SK-N-SH treated with all-trans-retinoic acid at 6 μM for 48 hours (cell line): ENCODE data around the gene KCNG2.

Source experiments
- ATAC-seq: fragments of 200-7000 bp; cut with Tn5 transposase; 3 replicates; pipeline ENCODE4 v1.9.1; 2020; ENCODE audit warnings: mild to moderate bottlenecking, moderate library complexity
- ARNTL ChIP-seq: fragments of 450-650 bp; formaldehyde crosslinking; IDR thresholded peaks from 2 replicates; pipeline ENCODE4 v1.5.0; 2020; ENCODE audit warnings: low read depth, mild to moderate bottlenecking, moderate library complexity, borderline replicate concordance
- CREB5 ChIP-seq: fragments of 250-450 bp; sonication (Bioruptor Pico); IDR thresholded peaks from 2 replicates; pipeline ENCODE4 v1.5.1; 2020; ENCODE audit warnings: low read depth, mild to moderate bottlenecking, moderate library complexity
- CSDC2 ChIP-seq: fragments of 250-450 bp; sonication (Bioruptor Pico); IDR thresholded peaks from 2 replicates; pipeline ENCODE4 v1.5.0; 2020; ENCODE audit warnings: mild to moderate bottlenecking, moderate library complexity
- ESRRG ChIP-seq: fragments of 250-450 bp; sonication (Bioruptor Pico); IDR thresholded peaks from 2 replicates; pipeline ENCODE4 v1.6.1; 2021; ENCODE audit warnings: mild to moderate bottlenecking
- GLIS3 ChIP-seq: fragments of 250-450 bp; sonication (Bioruptor Pico); IDR thresholded peaks from 2 replicates; pipeline ENCODE4 v1.5.0; 2020; ENCODE audit warnings: mild to moderate bottlenecking, moderate library complexity
- POU6F1 ChIP-seq: fragments of 250-450 bp; sonication (Bioruptor Pico); IDR thresholded peaks from 2 replicates; pipeline ENCODE4 v1.8.0; 2021; ENCODE audit warnings: low read depth, mild to moderate bottlenecking, moderate library complexity, borderline replicate concordance
- RARB ChIP-seq: fragments of 250-450 bp; sonication (Bioruptor Pico); IDR thresholded peaks from 2 replicates; pipeline ENCODE4 v1.8.0; 2021; ENCODE audit warnings: mild to moderate bottlenecking, moderate library complexity
- SNAI2 ChIP-seq: fragments of 250-450 bp; sonication (Bioruptor Pico); IDR thresholded peaks from 2 replicates; pipeline ENCODE4 v1.5.0; 2020; ENCODE audit warnings: mild to moderate bottlenecking, moderate library complexity
- TCF4 ChIP-seq: fragments of 250-450 bp; sonication (Bioruptor Pico); IDR thresholded peaks from 2 replicates; pipeline ENCODE4 v1.8.0; 2021; ENCODE audit warnings: mild to moderate bottlenecking, moderate library complexity, borderline replicate concordance
- TOX ChIP-seq: fragments of 250-450 bp; sonication (Bioruptor Pico); IDR thresholded peaks from 2 replicates; pipeline ENCODE4 v1.8.0; 2021; ENCODE audit warnings: mild to moderate bottlenecking, moderate library complexity, borderline replicate concordance
- ZC3H10 ChIP-seq: fragments of 250-450 bp; sonication (Bioruptor Pico); IDR thresholded peaks from 2 replicates; pipeline ENCODE4 v1.5.1; 2021; ENCODE audit warnings: mild to moderate bottlenecking, moderate library complexity
- ZFP3 ChIP-seq: fragments of 250-450 bp; sonication (Bioruptor Pico); IDR thresholded peaks from 2 replicates; pipeline ENCODE4 v1.5.0; 2020; ENCODE audit warnings: mild to moderate bottlenecking, moderate library complexity
- ZFP30 ChIP-seq: fragments of 450-650 bp; formaldehyde crosslinking; IDR thresholded peaks from 2 replicates; pipeline ENCODE4 v1.5.0; 2022; ENCODE audit warnings: mild to moderate bottlenecking, moderate library complexity
- ZNF565 ChIP-seq: fragments of 450-650 bp; formaldehyde crosslinking; conservative IDR thresholded peaks from 2 replicates; pipeline ENCODE4 v1.5.0; 2020; ENCODE audit warnings: low read depth, mild to moderate bottlenecking, moderate library complexity

KCNG2 gene

GRCh38 chr18:79868811-79869541 lies 71.2 kb downstream of the KCNG2 start (continued):
- TF ChIP-seq TCF4 (CRISPR knock-in tag) (no peak), TOX (CRISPR knock-in tag) (no peak), RARB (CRISPR knock-in tag) (no peak), CREB5 (CRISPR knock-in tag) (no peak), ZFP3 (CRISPR knock-in tag) (no peak)
- TF ChIP-seq, all 23 proteins: peak for 0

- ATAC-seq = no peak
- no peak for TF ChIP-seq ESRRG (CRISPR knock-in tag)
- TF ChIP-seq, all 23 proteins: peak for 0
These were observed 72.0 kb downstream of the KCNG2 start for GRCh38 chr18:79869591-79870300.

GRCh38 chr18:79870301-79871025 lies 72.7 kb downstream of the KCNG2 start:
- TF ChIP-seq CREB5 (CRISPR knock-in tag) (no peak), GLIS3 (CRISPR knock-in tag) (no peak)
- no peak for ATAC-seq

GRCh38 chr18:79871026-79871390 lies 73.3 kb downstream of the KCNG2 start:
- TF ChIP-seq TOX (CRISPR knock-in tag) = no peak
- no peak for TF ChIP-seq CSDC2
- no peak for TF ChIP-seq SNAI2 (CRISPR knock-in tag)
- TF ChIP-seq TCF4 (CRISPR knock-in tag) = no peak
- TF ChIP-seq POU6F1 (CRISPR knock-in tag) = no peak
- TF ChIP-seq GLIS3 (CRISPR knock-in tag) = no peak
- no peak for TF ChIP-seq ZFP30 (CRISPR knock-in tag)
- TF ChIP-seq ZFP3 (CRISPR knock-in tag) = no peak
- TF ChIP-seq ARNTL (CRISPR knock-in tag) = no peak
- ATAC-seq = no peak

GRCh38 chr18:79871481-79872091 lies 73.8 kb downstream of the KCNG2 start:
- ATAC-seq = no peak
- TF ChIP-seq ZNF565 (CRISPR knock-in tag) = no peak
- TF ChIP-seq ESRRG (CRISPR knock-in tag) = no peak
- no peak for TF ChIP-seq POU6F1 (CRISPR knock-in tag)
- TF ChIP-seq ZC3H10 (CRISPR knock-in tag) = no peak
